Measurements from ENCODE around the gene IP6K1.

- TF ChIP-seq ARNTL (CRISPR knock-in tag; IDR thresholded peaks at IDR 0.05; ENCODE audit: borderline replicate concordance, low read depth), result no peak
- TF ChIP-seq ESRRG (CRISPR knock-in tag; IDR thresholded peaks at IDR 0.05), result no peak
- no peak for TF ChIP-seq RARB (CRISPR knock-in tag; IDR thresholded peaks at IDR 0.05)
- no peak for TF ChIP-seq ZNF8 (CRISPR knock-in tag; IDR thresholded peaks at IDR 0.05)
These were observed 8.9 kb upstream of the IP6K1 start for GRCh38 chr3:49794926-49795905.

All from SK-N-SH treated with all-trans-retinoic acid at 6 μM for 48 hours (cell line).